NOMO-1 treated with dmso at 0.1 percent for 144 hours (cell line): Measurements from ENCODE around the gene ADAT1.
A peak's percentile ranks its signal among the peaks of the same experiment; 100 is the strongest.

Source experiments
- DNase-seq: peaks from one replicate; lab custom pipeline; 2025; ENCODE audit not compliant: unreplicated experiment; lab: John Stamatoyannopoulos, UW

The ADAT1 gene, protein sequence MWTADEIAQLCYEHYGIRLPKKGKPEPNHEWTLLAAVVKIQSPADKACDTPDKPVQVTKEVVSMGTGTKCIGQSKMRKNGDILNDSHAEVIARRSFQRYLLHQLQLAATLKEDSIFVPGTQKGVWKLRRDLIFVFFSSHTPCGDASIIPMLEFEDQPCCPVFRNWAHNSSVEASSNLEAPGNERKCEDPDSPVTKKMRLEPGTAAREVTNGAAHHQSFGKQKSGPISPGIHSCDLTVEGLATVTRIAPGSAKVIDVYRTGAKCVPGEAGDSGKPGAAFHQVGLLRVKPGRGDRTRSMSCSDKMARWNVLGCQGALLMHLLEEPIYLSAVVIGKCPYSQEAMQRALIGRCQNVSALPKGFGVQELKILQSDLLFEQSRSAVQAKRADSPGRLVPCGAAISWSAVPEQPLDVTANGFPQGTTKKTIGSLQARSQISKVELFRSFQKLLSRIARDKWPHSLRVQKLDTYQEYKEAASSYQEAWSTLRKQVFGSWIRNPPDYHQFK

GRCh38 chr16:75622761-75623605 is at the start of gene ADAT1:
Gene ADAT1, minus strand, starts transcription at chr16:75623281. Its CDS starts 2,482 bp downstream, at chr16:75620799.
- peak; percentile 98 for DNase-seq

DNA sequence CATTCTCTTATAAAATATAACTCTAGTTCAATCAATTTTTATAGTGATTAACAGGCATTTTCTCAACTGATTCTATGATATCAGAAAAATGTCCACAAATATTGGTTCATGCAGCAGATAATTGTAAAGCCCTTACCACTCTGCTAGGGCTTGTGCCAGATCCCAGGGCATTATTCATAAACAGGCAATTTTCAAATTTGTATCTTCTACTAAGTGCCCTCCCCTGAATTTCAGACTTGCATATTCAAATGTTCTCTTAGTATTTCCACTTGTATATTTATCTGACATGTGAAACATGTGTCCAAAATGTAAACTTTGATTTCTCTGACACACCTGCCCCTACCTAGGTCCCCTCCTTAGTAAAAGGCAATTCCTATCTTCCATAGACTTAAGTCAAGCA is 44.4 kb upstream of the ADAT1 start:
- DNase-seq = no peak

DNA sequence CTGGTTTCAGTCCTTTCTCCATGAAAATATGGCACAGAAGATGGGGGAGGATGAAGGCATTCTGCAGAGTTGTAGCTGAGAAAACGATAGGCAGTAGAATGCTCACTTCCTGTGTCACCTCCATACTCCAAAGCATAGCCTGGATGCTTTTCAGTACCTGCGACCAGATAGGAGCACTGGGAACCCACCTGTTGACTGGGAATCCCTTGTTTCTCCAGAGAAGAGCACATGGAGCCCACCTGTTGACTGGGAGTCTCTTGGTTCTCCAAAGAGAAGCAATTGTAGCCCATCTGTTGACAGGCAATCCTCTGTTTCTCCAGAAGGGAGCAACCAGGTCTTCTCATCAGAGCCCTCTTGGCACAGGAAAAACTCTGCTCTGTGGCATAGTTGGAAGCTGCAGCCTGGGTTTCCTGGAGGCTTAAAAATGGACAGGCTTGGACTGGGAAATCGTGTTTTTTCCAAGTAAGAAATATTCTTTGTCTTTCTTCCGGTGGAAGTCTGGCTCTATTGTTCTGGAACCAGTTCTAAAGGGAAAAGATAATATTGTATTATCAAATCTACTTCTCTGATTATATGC is 37.7 kb upstream of the ADAT1 start:
- DNase-seq = no peak

- DNase-seq = no peak
These were observed 37.2 kb upstream of the ADAT1 start for GRCh38 chr16:75660321-75660720.

DNA sequence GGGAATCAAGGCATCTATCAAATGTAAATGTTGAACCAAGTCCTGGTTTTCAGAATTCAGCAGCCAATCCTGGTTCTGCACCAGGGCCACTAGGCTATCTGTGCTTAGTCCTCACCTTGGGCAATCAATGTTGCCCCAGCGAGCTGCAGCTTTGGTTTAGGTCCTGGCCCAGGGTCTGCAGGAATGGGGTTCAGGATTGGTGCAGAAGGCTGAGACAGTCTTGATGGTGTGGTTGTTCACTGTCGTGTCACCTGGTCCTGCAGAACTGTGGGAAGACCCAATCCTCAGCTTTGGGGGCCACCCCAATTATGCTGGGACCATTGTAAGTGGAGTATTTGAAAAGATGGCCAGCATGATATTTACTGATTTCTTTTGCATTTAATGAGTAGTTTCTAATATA is 35.1 kb upstream of the ADAT1 start:
- DNase-seq = no peak

- DNase-seq = no peak
These were observed 30.8 kb upstream of the ADAT1 start for GRCh38 chr16:75653922-75654321.

DNA sequence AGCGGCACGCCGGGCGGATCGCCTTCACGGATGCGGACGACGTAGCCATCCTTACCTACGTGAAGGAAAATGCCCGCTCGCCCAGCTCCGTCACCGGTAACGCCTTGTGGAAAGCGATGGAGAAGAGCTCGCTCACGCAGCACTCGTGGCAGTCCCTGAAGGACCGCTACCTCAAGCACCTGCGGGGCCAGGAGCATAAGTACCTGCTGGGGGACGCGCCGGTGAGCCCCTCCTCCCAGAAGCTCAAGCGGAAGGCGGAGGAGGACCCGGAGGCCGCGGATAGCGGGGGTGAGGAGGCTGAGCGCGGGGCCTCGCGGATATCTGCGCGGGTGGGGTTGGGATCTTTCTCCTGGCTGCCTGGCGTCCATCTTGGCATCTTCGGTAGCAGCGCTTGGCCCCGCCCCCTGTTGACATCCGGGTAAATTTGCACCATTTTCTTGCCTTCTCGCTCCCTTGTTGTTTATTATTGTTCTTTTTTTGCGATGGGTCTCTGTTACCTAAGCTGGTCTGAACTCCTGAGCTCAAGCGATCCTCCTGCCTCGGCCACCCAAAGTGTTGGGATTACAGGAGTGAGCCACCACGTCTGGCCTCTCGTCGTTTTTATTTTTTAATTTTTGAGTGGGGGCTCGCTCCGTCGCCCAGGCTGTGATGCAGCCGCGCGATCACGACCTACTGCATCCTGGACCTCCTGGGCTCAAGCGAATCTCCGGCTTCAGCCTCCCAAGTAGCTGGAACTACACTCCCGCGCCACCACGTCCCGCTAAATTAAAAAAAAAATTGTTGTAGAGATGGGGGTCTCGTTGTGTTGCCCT is 25.4 kb upstream of the ADAT1 start:
- DNase-seq = peak; percentile 69

GRCh38 chr16:75647492-75648264 is 24.6 kb upstream of the ADAT1 start, which contains the start of the genes KARS1 and TERF2IP:
Gene KARS1, minus strand, starts transcription at chr16:75647665. Its CDS starts 26 bp downstream, at chr16:75647639.
Gene TERF2IP, plus strand, starts transcription at chr16:75647773. Its CDS starts 110 bp downstream, at chr16:75647883.
- DNase-seq = peak; percentile 95

DNA sequence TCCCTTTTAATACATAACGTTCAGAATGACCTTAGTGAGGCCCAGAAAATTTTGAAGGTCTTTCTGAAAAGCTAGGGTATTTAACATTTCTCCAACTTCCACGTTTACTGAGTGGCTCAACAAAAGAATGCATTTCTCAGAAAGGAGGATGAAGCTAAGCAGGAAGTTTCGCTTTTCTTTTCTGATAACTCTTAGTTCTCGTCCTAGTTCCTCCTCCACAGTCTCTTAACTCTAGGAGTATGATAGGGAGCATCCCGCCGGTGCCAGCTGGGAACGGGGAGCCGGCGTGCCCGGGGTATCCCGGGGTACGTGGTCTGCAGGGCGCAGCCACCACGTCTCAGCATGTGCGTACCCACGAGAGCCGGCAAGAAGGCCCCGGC is 24.0 kb upstream of the ADAT1 start:
- DNase-seq = no peak

DNA sequence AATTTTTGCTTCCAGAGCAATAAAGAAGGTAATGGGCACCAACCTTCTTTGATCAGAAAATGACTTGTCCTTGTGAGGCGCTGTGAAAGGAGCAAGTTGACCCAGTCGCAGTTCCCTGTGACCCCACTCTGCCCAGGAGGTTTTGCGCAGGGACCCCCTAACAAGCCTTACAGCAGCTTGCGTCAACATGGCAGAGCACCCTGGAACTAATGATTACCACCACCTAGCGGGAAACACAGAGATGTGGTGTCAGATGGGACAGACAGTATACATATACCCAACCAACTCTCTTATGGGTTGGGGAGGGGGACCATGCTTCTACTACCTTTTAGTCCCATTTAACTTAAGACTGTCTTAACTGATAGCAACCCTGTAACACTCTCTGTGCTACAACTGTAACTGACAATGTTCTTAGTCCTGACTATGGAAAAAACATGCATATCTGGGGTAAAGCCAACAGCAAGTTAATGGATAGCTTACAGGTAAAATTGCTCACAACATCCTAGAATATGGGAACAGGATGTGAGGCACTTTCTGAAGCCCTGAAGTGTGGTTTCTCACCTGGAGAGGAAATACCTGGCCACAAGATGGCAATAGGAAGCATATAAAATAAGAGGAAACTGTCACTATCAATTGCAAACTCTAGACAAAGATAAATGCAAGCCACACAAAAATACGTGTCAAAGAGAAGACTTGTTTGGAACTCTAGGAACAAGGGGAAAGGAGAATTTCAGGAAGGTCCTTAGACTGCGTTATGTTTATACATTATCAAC is 21.3 kb upstream of the ADAT1 start:
- DNase-seq = no peak

GRCh38 chr16:75640598-75640997 is 17.5 kb upstream of the ADAT1 start:
- no peak for DNase-seq

DNA sequence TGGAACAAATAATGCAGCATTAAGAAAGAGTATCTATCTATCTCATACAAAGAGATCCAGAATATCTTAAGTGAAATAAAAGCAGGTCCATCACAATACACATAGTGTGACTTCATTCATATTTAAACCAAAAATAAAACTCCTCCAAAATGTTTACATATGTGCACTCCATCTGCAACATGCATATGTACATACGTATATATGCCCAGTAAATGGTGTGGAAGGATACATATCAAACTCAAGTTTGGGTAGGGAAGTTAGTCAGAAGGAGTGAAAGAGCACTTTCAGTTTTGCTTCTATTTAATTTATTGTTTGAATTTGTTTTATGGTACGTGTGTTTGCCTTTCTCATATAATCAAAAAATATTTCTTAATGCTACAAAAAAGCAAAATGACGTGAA is 12.0 kb upstream of the ADAT1 start:
- no peak for DNase-seq

- no peak for DNase-seq
These were observed 9.8 kb upstream of the ADAT1 start for GRCh38 chr16:75632857-75633256.

GRCh38 chr16:75630052-75630451 is 7.0 kb upstream of the ADAT1 start:
- DNase-seq = no peak

DNA sequence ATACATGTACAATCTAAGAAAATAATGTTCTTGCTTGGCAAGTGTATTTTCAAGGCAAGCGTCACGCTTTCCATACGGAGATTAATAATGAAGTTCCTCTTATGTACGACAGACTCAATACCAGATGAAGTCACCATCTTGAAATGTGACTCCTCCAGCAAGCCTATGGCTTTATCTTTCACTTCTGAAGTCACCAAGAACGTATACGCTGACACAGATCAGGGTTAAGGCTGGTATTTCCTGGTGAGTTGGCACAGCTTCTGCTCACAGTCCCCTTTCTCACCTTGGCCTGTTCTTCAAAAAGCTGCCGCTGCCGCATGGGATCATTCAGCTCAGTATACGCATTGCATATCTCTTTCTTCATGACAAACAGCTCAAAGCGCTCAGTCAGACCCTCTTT is 6.1 kb upstream of the ADAT1 start:
- DNase-seq = no peak

DNA sequence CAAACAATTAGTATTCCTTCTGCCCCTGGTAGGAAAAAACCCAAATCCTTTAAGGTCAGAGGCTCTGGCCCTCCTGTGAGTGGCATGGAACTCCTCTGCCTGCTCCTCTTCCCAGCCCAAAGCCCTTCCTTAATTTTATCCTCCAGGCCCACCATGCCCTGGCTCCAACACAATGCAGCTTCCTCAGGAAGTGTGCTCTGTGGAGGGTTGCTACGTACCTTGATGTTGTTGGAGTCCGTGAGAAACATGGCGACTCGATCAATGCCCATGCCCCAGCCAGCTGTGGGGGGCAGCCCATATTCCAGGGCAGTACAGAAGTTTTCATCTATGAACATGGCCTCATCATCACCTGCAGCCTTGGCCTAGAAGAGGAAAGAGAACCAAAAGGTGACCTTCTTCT is 5.3 kb upstream of the ADAT1 start:
- DNase-seq = no peak

DNA sequence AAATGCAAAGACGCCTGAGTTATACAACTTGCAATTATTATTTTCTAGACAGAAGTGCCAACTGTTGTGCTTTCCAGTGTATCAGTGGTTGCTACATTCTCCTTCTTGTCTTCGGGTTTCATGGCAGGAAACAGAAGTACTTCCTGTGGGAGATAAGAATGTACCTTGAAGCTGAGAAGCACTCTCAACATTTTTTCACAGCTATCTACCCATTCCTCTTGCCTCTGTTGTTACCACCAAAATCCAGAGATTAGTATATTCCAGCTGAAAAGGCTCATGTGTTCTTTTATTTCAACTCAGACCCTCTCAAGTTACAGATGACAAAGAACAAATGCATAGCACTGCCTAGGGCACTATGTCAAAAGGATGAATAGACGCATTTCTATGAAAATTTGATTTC is 4.8 kb upstream of the ADAT1 start:
- no peak for DNase-seq

- no peak for DNase-seq
These were observed 3.7 kb upstream of the ADAT1 start for GRCh38 chr16:75626806-75627205.

DNA sequence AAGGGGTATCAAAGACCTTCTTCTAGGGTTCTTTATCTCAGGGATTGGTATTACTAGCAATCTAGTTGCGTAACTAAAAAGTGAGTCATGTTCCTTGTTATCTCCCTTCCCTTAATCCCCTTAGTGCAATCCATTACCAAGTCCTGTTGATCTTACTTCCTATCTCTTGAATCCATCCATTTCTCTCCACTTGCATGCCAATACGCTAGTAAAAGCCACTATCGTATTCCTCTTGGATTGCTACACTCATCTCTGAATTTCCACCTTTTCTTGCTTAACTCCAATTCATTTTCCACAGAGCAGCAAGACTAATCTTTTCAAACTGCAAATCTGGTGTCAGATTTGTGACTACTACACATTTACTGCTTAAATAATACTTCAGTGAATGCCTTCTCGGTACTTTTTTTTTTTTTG is 1.8 kb upstream of the ADAT1 start:
- no peak for DNase-seq
